ENCODE results near the gene CFAP221.

CFAP221 gene

DNA sequence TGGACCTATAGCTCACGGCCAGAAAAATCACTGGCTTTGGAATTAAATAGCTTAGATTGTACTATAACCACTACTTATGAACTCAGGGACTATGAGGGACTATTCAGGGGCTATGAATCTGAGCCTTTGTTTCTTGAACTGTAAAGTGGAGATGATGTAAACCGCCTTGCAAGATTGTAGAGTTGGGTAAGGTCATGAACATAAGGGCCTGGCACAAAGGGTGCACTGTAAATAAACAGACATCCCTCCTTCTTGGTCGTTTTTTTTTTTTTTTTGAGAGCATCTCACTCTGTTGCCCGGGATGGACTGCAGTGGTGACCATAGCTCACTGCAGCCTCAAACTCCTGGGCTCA lies 137.6 kb downstream of the CFAP221 start:
- H3K36me3 ChIP-seq (ENCODE audit: control insufficient read depth in 4 of 4, insufficient read depth in 4 of 4, low read length in 3 of 4) = peaks cover 0 to 14% (median 11%) of the 10 kb centered on the region in 4 experiments
- no peak overlapping the region for H3K4me3 ChIP-seq (ENCODE audit: control insufficient read depth in 1 of 7, extremely low read depth in 1 of 7, insufficient read depth in 4 of 7, low read depth in 2 of 7, low read length in 6 of 7)
- H3K27me3 ChIP-seq (replicated peaks in 2 of 5; ENCODE audit: control insufficient read depth in 4 of 5, insufficient read depth in 5 of 5, low read length in 4 of 5) = no peaks in the 10 kb centered on the region
- ChIA-PET POLR2A (no interaction called here), CTCF (interaction anchor here (1.2 to 1.6 kb wide), 2 partner anchors 20 to 35 kb away, joined by 3 to 8 read pairs; no protein-coding TSS in a partner anchor)
- no peaks in the 10 kb centered on the region for H3K9me3 ChIP-seq (ENCODE audit: control extremely low read depth in 1 of 5, control insufficient read depth in 4 of 5, insufficient read depth in 2 of 5, low read depth in 1 of 5, low read length in 4 of 5)
- peaks cover 9 to 11% (median 10%) of the 10 kb centered on the region in 4 experiments for H3K4me1 ChIP-seq (ENCODE audit: control extremely low read depth in 1 of 4, control insufficient read depth in 4 of 4, insufficient read depth in 4 of 4, low read length in 3 of 4)
- H3K27ac ChIP-seq (ENCODE audit: insufficient read depth in 1 of 2, low read depth in 1 of 2, low read length in 2 of 2, poor library complexity in 1 of 2, severe bottlenecking in 2 of 2) = no peak overlapping the region
- 100% methylated on average over 3 of the region's 4 CpGs for WGBS (ENCODE audit: insufficient coverage)
- DNase-seq = no peak

DNA sequence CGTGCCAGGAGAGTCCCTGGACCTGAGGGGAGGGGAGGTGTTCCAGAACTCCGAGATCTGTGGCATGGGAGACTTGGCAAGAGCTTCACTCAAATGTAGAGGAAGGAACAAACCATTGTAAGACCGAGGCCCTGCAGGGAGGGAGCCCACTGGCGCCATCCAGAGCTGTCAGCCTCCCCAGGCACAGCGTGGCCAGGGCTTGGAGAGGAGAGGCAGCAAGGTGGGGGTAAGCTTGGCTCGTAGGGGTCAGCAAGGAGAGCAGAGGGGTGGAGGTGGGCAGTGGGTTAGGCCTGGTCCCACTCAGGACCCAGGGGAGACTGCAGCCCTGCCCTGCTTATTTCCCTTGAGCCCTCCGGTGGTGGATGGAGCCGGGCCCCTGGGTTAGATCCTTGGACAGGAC lies 138.3 kb downstream of the CFAP221 start:
- ChIA-PET POLR2A (no interaction called here), CTCF (no interaction called here)
- DNase-seq = no peak
- Histone ChIP-seq H3K27ac (ENCODE audit: insufficient read depth in 1 of 2, low read depth in 1 of 2, low read length in 2 of 2, poor library complexity in 1 of 2, severe bottlenecking in 2 of 2) (no peak overlapping the region), H3K4me1 (ENCODE audit: control extremely low read depth in 1 of 4, control insufficient read depth in 4 of 4, insufficient read depth in 4 of 4, low read length in 3 of 4) (peaks cover 9 to 11% (median 10%) of the 10 kb centered on the region in 4 experiments), H3K27me3 (replicated peaks in 2 of 5; ENCODE audit: control insufficient read depth in 4 of 5, insufficient read depth in 5 of 5, low read length in 4 of 5) (no peaks in the 10 kb centered on the region), H3K36me3 (ENCODE audit: control insufficient read depth in 4 of 4, insufficient read depth in 4 of 4, low read length in 3 of 4) (peaks cover 3 to 20% (median 13%) of the 10 kb centered on the region in 4 experiments), H3K4me3 (ENCODE audit: control insufficient read depth in 1 of 7, extremely low read depth in 1 of 7, insufficient read depth in 4 of 7, low read depth in 2 of 7, low read length in 6 of 7) (no peak overlapping the region), H3K9me3 (ENCODE audit: control extremely low read depth in 1 of 5, control insufficient read depth in 4 of 5, insufficient read depth in 2 of 5, low read depth in 1 of 5, low read length in 4 of 5) (no peaks in the 10 kb centered on the region)
- 97% methylated on average over 8 of the region's 8 CpGs for WGBS (ENCODE audit: insufficient coverage)

DNA sequence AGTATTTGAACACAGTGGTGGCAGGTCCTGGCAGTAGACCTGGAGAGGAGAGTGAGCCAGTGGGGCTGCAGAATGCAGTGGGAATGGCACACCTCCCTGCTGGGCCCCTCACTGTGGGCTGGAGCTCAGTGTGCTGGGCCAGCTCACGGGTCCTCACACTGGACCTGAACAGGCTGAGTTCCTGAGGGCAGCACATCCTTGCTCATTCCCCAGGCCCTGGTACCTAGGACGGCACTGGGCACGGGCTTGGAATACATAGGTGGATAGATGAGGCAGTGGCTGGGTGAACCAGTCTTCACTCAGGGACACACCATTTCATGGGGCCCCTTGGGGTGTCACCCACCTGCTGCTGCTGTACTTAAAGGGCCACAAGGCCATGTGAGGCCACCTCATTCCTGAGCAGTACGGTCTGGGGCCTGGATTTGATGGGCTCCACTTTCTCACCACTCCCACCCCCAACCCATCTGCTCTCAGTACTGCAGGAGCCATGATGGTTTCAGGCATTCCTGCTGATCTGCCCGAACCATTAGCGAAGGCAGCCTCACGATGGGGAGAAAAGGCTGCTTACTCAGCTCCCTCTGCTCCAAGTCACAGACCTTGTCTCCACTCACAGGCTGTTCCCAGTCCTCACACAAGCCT lies 138.9 kb downstream of the CFAP221 start:
- CTCF ChIA-PET = interaction anchor here (0.5 kb wide), 1 partner anchor 526 kb away, joined by 3 read pairs; no protein-coding TSS in a partner anchor
- WGBS (ENCODE audit: insufficient coverage) = 98% methylated on average over 5 of the region's 7 CpGs
- Histone ChIP-seq H3K4me3 (ENCODE audit: control insufficient read depth in 1 of 7, extremely low read depth in 1 of 7, insufficient read depth in 4 of 7, low read depth in 2 of 7, low read length in 6 of 7) (no peak overlapping the region), H3K27me3 (replicated peaks in 2 of 5; ENCODE audit: control insufficient read depth in 4 of 5, insufficient read depth in 5 of 5, low read length in 4 of 5) (no peaks in the 10 kb centered on the region), H3K9me3 (ENCODE audit: control extremely low read depth in 1 of 5, control insufficient read depth in 4 of 5, insufficient read depth in 2 of 5, low read depth in 1 of 5, low read length in 4 of 5) (no peaks in the 10 kb centered on the region), H3K36me3 (ENCODE audit: control insufficient read depth in 4 of 4, insufficient read depth in 4 of 4, low read length in 3 of 4) (peaks cover 3 to 23% (median 14%) of the 10 kb centered on the region in 4 experiments), H3K4me1 (ENCODE audit: control extremely low read depth in 1 of 4, control insufficient read depth in 4 of 4, insufficient read depth in 4 of 4, low read length in 3 of 4) (peaks cover 9 to 11% (median 10%) of the 10 kb centered on the region in 4 experiments), H3K27ac (ENCODE audit: insufficient read depth in 1 of 2, low read depth in 1 of 2, low read length in 2 of 2, poor library complexity in 1 of 2, severe bottlenecking in 2 of 2) (no peak overlapping the region)
- POLR2A ChIA-PET = no interaction called here
- no peak for DNase-seq

DNA sequence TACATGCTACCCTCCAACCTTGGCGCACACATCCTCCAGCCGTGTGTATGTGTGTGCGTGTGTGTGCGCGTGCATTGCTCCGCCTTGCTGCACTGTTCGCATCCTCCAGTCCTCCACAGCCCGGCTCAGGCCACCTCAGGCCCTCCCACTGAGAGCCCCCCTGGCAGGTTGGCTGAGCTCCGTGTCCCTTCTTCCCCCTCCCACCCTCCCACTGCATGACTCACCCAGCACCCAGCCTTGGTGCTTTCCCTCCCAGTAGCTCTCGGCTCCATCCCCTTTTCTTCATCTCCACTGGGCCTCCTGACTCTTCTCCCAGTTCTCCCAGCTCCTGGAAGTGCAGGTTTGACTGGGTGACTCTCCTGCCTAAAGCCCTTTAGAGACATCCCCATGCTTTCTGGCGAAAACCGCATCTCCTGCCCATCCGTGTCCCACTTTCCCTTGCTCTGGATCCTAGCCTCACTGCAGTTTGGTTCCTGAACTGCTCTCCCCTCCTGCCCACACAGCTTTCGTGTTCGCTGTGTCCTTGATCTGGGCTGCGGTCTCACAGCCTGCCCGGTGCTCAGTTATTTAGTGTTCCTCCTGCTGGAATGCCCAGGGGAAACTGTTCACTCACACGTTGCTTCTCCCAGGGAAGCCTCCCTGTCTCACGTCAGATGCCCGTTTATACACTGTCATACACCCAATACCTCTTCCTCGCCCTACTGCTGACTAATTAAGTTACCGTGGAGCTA lies 139.6 kb downstream of the CFAP221 start:
- ChIA-PET POLR2A (no interaction called here), CTCF (interaction anchor here (0.5 kb wide), 1 partner anchor 525 kb away, joined by 3 read pairs; no protein-coding TSS in a partner anchor)
- Histone ChIP-seq H3K27me3 (replicated peaks in 2 of 5; ENCODE audit: control insufficient read depth in 4 of 5, insufficient read depth in 5 of 5, low read length in 4 of 5) (no peaks in the 10 kb centered on the region), H3K4me1 (ENCODE audit: control extremely low read depth in 1 of 4, control insufficient read depth in 4 of 4, insufficient read depth in 4 of 4, low read length in 3 of 4) (peaks cover 9 to 11% (median 10%) of the 10 kb centered on the region in 4 experiments), H3K27ac (ENCODE audit: insufficient read depth in 1 of 2, low read depth in 1 of 2, low read length in 2 of 2, poor library complexity in 1 of 2, severe bottlenecking in 2 of 2) (no peak overlapping the region), H3K36me3 (ENCODE audit: control insufficient read depth in 4 of 4, insufficient read depth in 4 of 4, low read length in 3 of 4) (peaks cover 3 to 30% (median 19%) of the 10 kb centered on the region in 4 experiments), H3K9me3 (ENCODE audit: control extremely low read depth in 1 of 5, control insufficient read depth in 4 of 5, insufficient read depth in 2 of 5, low read depth in 1 of 5, low read length in 4 of 5) (no peaks in the 10 kb centered on the region), H3K4me3 (ENCODE audit: control insufficient read depth in 1 of 7, extremely low read depth in 1 of 7, insufficient read depth in 4 of 7, low read depth in 2 of 7, low read length in 6 of 7) (no peak overlapping the region)
- 92% methylated on average over 21 of the region's 22 CpGs for WGBS (ENCODE audit: insufficient coverage)
- DNase-seq = peak in 1 of 3 donors; percentile 23

DNA sequence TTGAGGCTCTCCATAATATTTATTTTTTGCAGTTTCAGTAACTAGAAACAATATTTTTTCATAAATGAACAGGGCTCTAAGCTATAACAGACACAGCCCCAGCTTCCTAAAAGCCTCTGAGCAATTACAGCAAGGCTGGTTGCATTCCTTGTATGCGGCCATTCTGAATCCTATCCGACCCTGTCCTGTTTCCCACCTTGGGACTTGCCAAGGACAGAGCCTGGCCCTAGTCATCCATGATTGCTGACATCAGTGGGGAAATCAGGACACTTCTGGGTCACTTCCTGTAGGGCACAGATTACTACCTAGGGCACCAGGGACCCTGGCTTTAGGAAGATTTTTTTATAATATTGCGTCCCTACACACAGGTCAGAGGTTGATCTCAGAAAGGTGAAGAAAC lies 140.3 kb downstream of the CFAP221 start:
- POLR2A ChIA-PET = no interaction called here
- WGBS (ENCODE audit: insufficient coverage) = 85% methylated on average over 2 of the region's 3 CpGs
- Histone ChIP-seq H3K4me1 (ENCODE audit: control extremely low read depth in 1 of 4, control insufficient read depth in 4 of 4, insufficient read depth in 4 of 4, low read length in 3 of 4) (peaks cover 6 to 10% (median 7%) of the 10 kb centered on the region in 4 experiments), H3K36me3 (ENCODE audit: control insufficient read depth in 4 of 4, insufficient read depth in 4 of 4, low read length in 3 of 4) (peaks cover 3 to 34% (median 19%) of the 10 kb centered on the region in 4 experiments), H3K27ac (ENCODE audit: insufficient read depth in 1 of 2, low read depth in 1 of 2, low read length in 2 of 2, poor library complexity in 1 of 2, severe bottlenecking in 2 of 2) (no peak overlapping the region), H3K9me3 (ENCODE audit: control extremely low read depth in 1 of 5, control insufficient read depth in 4 of 5, insufficient read depth in 2 of 5, low read depth in 1 of 5, low read length in 4 of 5) (no peaks in the 10 kb centered on the region), H3K4me3 (ENCODE audit: control insufficient read depth in 1 of 7, extremely low read depth in 1 of 7, insufficient read depth in 4 of 7, low read depth in 2 of 7, low read length in 6 of 7) (no peak overlapping the region), H3K27me3 (replicated peaks in 2 of 5; ENCODE audit: control insufficient read depth in 4 of 5, insufficient read depth in 5 of 5, low read length in 4 of 5) (no peaks in the 10 kb centered on the region)
- CTCF ChIA-PET = no interaction called here
- DNase-seq = no peak

DNA sequence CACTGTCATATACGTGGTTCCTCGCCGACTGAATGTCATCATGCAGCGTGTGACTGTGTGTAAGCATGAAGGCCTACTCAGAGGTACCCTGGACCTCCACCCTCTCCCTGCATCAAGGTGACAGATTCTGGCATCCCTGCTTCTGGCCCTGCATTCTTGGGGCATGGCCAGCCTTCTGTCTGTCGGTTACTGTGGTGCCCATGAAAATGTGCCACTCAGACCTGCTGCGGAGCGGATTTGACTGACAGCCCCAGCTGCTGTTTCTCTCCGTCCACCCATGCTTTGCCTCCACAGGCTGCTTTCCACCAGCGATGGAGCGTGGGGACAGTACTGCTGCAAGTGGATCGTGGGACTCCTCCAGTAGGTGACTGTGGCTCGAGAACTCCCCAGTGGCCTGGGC lies 144.4 kb downstream of the CFAP221 start:
- CTCF ChIA-PET = no interaction called here
- Histone ChIP-seq H3K27ac (ENCODE audit: insufficient read depth in 1 of 2, low read depth in 1 of 2, low read length in 2 of 2, poor library complexity in 1 of 2, severe bottlenecking in 2 of 2) (no peak overlapping the region), H3K4me3 (ENCODE audit: control insufficient read depth in 1 of 7, extremely low read depth in 1 of 7, insufficient read depth in 4 of 7, low read depth in 2 of 7, low read length in 6 of 7) (no peak overlapping the region), H3K4me1 (ENCODE audit: control extremely low read depth in 1 of 4, control insufficient read depth in 4 of 4, insufficient read depth in 4 of 4, low read length in 3 of 4) (no peaks in the 10 kb centered on the region), H3K27me3 (replicated peaks in 2 of 5; ENCODE audit: control insufficient read depth in 4 of 5, insufficient read depth in 5 of 5, low read length in 4 of 5) (no peaks in the 10 kb centered on the region), H3K36me3 (ENCODE audit: control insufficient read depth in 4 of 4, insufficient read depth in 4 of 4, low read length in 3 of 4) (peaks cover 3 to 26% (median 12%) of the 10 kb centered on the region in 4 experiments), H3K9me3 (ENCODE audit: control extremely low read depth in 1 of 5, control insufficient read depth in 4 of 5, insufficient read depth in 2 of 5, low read depth in 1 of 5, low read length in 4 of 5) (no peaks in the 10 kb centered on the region)
- POLR2A ChIA-PET = no interaction called here
- no peak for DNase-seq
- WGBS (ENCODE audit: insufficient coverage) = 95% methylated on average over 12 of the region's 12 CpGs

DNA sequence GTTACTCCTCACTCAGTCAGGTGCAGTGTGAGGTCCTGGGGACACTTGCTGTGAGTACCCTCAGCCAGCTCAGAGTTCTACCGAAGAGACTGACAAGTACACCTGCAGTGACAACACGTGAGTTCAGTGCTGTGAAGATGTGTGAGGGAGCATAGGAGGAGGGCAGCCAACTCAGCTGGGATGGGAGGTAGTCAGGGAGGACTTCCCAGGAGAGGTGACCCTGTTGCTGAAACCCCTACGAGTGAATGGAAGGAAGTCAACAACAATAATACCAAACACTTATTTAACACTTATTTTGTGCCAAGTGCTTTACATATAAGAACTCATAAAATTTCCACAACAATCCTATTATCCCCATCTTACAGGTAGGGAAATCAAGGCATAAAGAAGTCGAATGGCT lies 145.0 kb downstream of the CFAP221 start:
- H3K9me3 ChIP-seq (ENCODE audit: control extremely low read depth in 1 of 5, control insufficient read depth in 4 of 5, insufficient read depth in 2 of 5, low read depth in 1 of 5, low read length in 4 of 5) = no peaks in the 10 kb centered on the region
- H3K36me3 ChIP-seq (ENCODE audit: control insufficient read depth in 4 of 4, insufficient read depth in 4 of 4, low read length in 3 of 4) = peaks cover 3 to 26% (median 12%) of the 10 kb centered on the region in 4 experiments
- no CpG with 5 or more reads among the region's 4 CpGs for WGBS (ENCODE audit: insufficient coverage)
- ChIA-PET CTCF (no interaction called here), POLR2A (no interaction called here)
- DNase-seq = no peak
- H3K4me1 ChIP-seq (ENCODE audit: control extremely low read depth in 1 of 4, control insufficient read depth in 4 of 4, insufficient read depth in 4 of 4, low read length in 3 of 4) = peaks cover 0 to 1% (median under 1%) of the 10 kb centered on the region in 4 experiments
- no peaks in the 10 kb centered on the region for H3K27me3 ChIP-seq (replicated peaks in 2 of 5; ENCODE audit: control insufficient read depth in 4 of 5, insufficient read depth in 5 of 5, low read length in 4 of 5)
- H3K4me3 ChIP-seq (ENCODE audit: control insufficient read depth in 1 of 7, extremely low read depth in 1 of 7, insufficient read depth in 4 of 7, low read depth in 2 of 7, low read length in 6 of 7) = no peak overlapping the region
- no peak overlapping the region for H3K27ac ChIP-seq (ENCODE audit: insufficient read depth in 1 of 2, low read depth in 1 of 2, low read length in 2 of 2, poor library complexity in 1 of 2, severe bottlenecking in 2 of 2)
